ENCODE measurements around the gene NAALADL2. TPM values are rescaled to one million over a fixed set of nuclear protein-coding genes. Genes with fewer than 3 reads are reported as not detected.

Gene NAALADL2
- total and polyA plus RNA-seq, 3 donors from 2014 or later: 5.4 to 15.6 (median 6.0) TPM

DNA sequence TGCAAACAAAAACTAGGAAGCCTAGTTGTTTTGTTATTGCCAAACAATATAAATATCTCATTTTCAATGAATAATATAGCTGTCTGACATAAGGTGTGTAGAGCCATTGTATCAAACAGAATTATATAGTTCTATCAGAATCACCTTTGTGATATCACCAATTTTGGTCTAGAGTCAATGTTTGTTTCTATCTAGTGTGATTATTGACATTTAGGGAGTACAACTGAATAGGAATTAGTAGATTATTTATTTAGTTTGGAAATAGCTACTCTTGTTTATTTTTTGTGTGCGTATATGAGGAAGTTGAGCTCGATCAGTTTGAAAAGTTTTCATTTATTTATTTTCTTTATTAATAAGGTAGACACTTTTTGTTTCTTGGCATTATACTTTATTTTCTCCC is 389.7 kb downstream of the NAALADL2 start:
- WGBS, 2 donors: 90 to 96% methylated on average over 2 of the region's 2 CpGs
- no peak overlapping the region for H3K4me3 ChIP-seq
- no peak for TF ChIP-seq POLR2A (IDR thresholded peaks at IDR 0.05)
- TF ChIP-seq, protein P1, sequence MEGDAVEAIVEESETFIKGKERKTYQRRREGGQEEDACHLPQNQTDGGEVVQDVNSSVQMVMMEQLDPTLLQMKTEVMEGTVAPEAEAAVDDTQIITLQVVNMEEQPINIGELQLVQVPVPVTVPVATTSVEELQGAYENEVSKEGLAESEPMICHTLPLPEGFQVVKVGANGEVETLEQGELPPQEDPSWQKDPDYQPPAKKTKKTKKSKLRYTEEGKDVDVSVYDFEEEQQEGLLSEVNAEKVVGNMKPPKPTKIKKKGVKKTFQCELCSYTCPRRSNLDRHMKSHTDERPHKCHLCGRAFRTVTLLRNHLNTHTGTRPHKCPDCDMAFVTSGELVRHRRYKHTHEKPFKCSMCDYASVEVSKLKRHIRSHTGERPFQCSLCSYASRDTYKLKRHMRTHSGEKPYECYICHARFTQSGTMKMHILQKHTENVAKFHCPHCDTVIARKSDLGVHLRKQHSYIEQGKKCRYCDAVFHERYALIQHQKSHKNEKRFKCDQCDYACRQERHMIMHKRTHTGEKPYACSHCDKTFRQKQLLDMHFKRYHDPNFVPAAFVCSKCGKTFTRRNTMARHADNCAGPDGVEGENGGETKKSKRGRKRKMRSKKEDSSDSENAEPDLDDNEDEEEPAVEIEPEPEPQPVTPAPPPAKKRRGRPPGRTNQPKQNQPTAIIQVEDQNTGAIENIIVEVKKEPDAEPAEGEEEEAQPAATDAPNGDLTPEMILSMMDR (IDR thresholded peaks at IDR 0.05): no peak

DNA sequence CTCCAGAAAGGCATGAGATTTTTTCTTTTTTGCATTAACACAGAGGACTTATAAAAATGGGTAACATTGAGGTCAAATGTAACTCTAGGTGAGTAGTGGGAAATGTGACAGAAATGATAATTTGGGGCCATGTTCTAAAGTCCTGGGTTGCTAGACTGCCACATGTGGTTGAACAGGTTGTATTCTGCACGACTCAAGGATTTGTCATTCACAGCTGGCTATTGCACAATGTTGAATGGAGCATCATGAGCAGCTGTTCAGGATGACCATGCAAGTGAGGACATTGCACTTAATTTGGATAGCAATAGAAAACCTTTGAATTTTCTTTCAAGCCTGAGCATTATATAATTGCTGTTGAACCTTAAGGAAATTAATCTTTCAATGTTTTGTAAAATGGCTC is 396.6 kb downstream of the NAALADL2 start:
- Histone ChIP-seq H3K9me3 (no peaks in the 10 kb centered on the region), H3K36me3 (ENCODE audit: low read depth, missing control alignments) (no peaks in the 10 kb centered on the region), H3K27ac (no peak overlapping the region), H3K4me1 (no peaks in the 10 kb centered on the region), H3K4me3 (no peak overlapping the region), H3K27me3 (no peaks in the 10 kb centered on the region)
- TF ChIP-seq, protein P1 (IDR thresholded peaks at IDR 0.05): no peak
- no peak for TF ChIP-seq POLR2A (IDR thresholded peaks at IDR 0.05)
- WGBS, 2 donors: 57 to 73% methylated on average over 1 of the region's 1 CpG
- no peak for DNase-seq
- intact Hi-C loops (cut with DNase I; ENCODE audit: low total_unique reads): no loop called here

More for the DNA sequence above, 389.7 kb downstream of the NAALADL2 start:
- H3K27ac ChIP-seq: no peak overlapping the region
- DNase-seq: no peak
- no peaks in the 10 kb centered on the region for H3K4me1 ChIP-seq
- no peaks in the 10 kb centered on the region for H3K27me3 ChIP-seq
- intact Hi-C loops (cut with DNase I; ENCODE audit: low total_unique reads): no loop called here
- no peaks in the 10 kb centered on the region for H3K36me3 ChIP-seq (ENCODE audit: low read depth, missing control alignments)
- no peaks in the 10 kb centered on the region for H3K9me3 ChIP-seq

GRCh38 chr3:175257123-175257522 is 398.0 kb downstream of the NAALADL2 start:
- no peak for TF ChIP-seq POLR2A (IDR thresholded peaks at IDR 0.05)
- TF ChIP-seq, protein P1 (IDR thresholded peaks at IDR 0.05): no peak
- Histone ChIP-seq H3K9me3 (no peaks in the 10 kb centered on the region), H3K4me3 (no peak overlapping the region), H3K36me3 (ENCODE audit: low read depth, missing control alignments) (no peaks in the 10 kb centered on the region), H3K27ac (no peak overlapping the region), H3K4me1 (no peaks in the 10 kb centered on the region), H3K27me3 (no peaks in the 10 kb centered on the region)
- intact Hi-C loops (cut with DNase I; ENCODE audit: low total_unique reads): no loop called here
- no peak for DNase-seq

DNA sequence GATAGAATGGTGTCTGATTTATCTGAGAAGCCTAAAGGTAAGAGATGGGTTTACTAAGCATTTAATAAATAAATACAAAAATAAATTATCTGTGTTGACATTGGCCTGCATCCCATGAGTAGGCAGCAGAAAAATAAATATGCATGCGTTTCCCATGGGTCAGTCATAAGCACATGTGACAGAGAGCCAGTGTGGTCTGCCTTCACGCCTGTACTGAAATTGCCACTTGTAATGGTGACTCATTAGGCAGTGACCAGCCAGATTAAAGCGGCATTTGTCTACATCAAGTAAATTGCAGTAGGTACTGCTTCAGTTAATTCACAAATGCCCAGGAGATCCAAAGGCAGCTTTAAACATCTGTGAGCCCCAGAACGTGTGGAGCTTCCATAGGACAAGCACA is 399.6 kb downstream of the NAALADL2 start:
- Histone ChIP-seq H3K9me3 (no peaks in the 10 kb centered on the region), H3K4me3 (no peak overlapping the region), H3K4me1 (no peaks in the 10 kb centered on the region), H3K27me3 (no peaks in the 10 kb centered on the region), H3K36me3 (ENCODE audit: low read depth, missing control alignments) (no peaks in the 10 kb centered on the region), H3K27ac (no peak overlapping the region)
- no peak for DNase-seq
- TF ChIP-seq, protein P1 (IDR thresholded peaks at IDR 0.05): no peak
- no peak for TF ChIP-seq POLR2A (IDR thresholded peaks at IDR 0.05)
- WGBS, 2 donors: 87% methylated on average over 4 of the region's 4 CpGs
- intact Hi-C loops (cut with DNase I; ENCODE audit: low total_unique reads): no loop called here

GRCh38 chr3:175260145-175260794 is 401.1 kb downstream of the NAALADL2 start:
- Histone ChIP-seq H3K9me3 (no peaks in the 10 kb centered on the region), H3K27ac (no peak overlapping the region), H3K4me3 (no peak overlapping the region), H3K36me3 (ENCODE audit: low read depth, missing control alignments) (no peaks in the 10 kb centered on the region), H3K27me3 (no peaks in the 10 kb centered on the region), H3K4me1 (no peaks in the 10 kb centered on the region)
- 43 to 45% methylated on average over 3 of the region's 3 CpGs for WGBS, 2 donors
- TF ChIP-seq, protein P1 (IDR thresholded peaks at IDR 0.05): no peak
- TF ChIP-seq POLR2A (IDR thresholded peaks at IDR 0.05): no peak
- no peak for DNase-seq
- intact Hi-C loops (cut with DNase I; ENCODE audit: low total_unique reads): no loop called here
